Right renal cortex interstitium (tissue), 3 donors: ENCODE results near the gene ITPKA. TPM values are rescaled to one million over a fixed set of nuclear protein-coding genes. Genes with fewer than 3 reads are reported as not detected.

ENCODE experiments used
- polyA plus RNA-seq, 3 donors: library from polyadenylated mRNA; unstranded; fragments of 120-200 nt; gene quantifications; one replicate each; pipeline ENCODE4 v1.2.1, GENCODE V29; 2013; ENCODE audit not compliant: insufficient read length in 3 of 3

Gene ITPKA
- polyA plus RNA-seq, 3 donors, result 0.42 to 0.68 (median 0.50) TPM

Other genes with a start within 250 kb of the ITPKA start
- 10 to 100 TPM in 1 of 3 donors, 1 to 10 TPM in 2; 8.8 to 10.3 (median 9.0) TPM for gene OIP5, start 161.3 kb upstream of the ITPKA start, polyA plus RNA-seq
- 100 to 1,000 TPM in 1 of 3 donors, 10 to 100 TPM in 2; 94.7 to 112 (median 98.3) TPM for gene NUSAP1, start 161.0 kb upstream of the ITPKA start, polyA plus RNA-seq
- gene NDUFAF1, start 91.4 kb upstream of the ITPKA start, polyA plus RNA-seq, result 10 to 100 TPM; 26.0 to 28.2 (median 27.2) TPM
- gene RTF1, start 76.8 kb upstream of the ITPKA start, polyA plus RNA-seq, result 10 to 100 TPM; 67.2 to 70.0 (median 67.6) TPM
- gene LTK, start 20.0 kb downstream of the ITPKA start, polyA plus RNA-seq, result 1 to 10 TPM; 1.4 to 1.6 (median 1.5) TPM
- gene RPAP1, start 50.4 kb downstream of the ITPKA start, polyA plus RNA-seq, result 10 to 100 TPM; 23.6 to 32.7 (median 25.1) TPM
- gene TYRO3, start 65.3 kb downstream of the ITPKA start, polyA plus RNA-seq, result 100 to 1,000 TPM; 149 to 175 (median 154) TPM
- gene MGA, start 166.5 kb downstream of the ITPKA start, polyA plus RNA-seq, result 10 to 100 TPM; 34.7 to 38.3 (median 34.8) TPM